COR-L47 (cell line): ENCODE measurements around the gene GSTM2.
"Not testable (repeated sequence)": the region's sequence is repeated elsewhere in the genome, so short reads cannot be mapped to it uniquely, and the experiment has no call there.

Experiments
- DNase-seq: peaks from one replicate; lab custom pipeline; 2025; lab: John Stamatoyannopoulos, UW

Gene GSTM2

DNA sequence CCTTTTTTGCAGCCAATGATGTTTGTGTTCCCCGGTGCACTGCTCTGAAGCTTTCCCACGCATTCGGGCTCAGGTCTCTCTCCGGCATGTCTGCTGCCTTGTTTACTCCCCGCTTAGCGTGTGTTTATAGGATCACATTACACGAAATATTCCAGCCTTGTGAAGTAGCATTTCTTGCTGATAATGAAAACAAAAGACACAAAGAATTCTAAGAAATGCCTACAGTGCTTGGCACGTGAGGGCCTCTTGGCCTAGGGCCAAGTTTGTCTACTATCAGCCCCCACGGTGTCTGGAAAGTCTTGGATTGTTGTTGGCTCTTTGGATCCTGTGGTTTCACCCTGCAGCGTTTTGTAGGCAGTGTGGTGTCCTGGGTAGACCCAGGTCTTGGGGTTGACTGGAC is 23.2 kb upstream of the GSTM2 start:
- no peak for DNase-seq

DNA sequence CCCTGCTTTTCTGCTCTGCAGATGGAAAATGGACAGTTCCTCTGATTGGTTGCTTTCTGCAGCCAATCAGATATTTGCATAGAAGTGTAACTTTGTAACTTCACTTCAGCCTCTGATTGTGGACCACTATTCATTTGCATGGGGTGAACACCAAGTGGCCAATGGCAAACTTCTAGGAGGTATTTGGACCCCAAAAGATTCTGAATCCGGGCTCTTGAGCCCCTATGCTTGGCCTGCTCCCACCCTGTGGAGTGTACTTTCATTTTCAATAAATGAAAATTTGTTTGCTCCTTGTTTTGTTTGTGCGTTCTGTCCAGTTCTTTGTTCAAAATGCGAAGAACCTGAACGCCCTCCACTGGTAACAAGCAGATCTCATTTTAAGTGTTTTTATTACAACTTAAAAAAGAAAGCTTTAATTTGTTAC is 18.4 kb upstream of the GSTM2 start:
- no peak for DNase-seq

DNA sequence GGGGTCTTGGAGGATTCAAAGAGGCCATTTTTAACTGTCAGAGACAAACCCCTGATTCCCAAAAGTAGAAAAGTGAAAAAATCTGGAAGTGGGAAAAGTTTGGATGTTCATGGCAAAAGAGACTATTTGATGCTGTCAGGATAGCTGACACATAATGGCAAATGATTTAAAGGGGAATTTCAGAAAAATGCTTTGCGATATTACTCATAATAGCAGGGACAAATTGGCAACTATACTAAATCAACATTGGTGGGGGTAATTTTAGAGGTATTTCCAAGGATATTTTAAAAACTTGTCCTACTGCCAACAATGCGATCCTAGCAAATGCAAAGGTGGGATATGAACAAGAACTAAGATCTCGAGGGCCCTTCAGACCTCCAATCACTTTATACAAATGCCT is 17.2 kb upstream of the GSTM2 start:
- no peak for DNase-seq

DNA sequence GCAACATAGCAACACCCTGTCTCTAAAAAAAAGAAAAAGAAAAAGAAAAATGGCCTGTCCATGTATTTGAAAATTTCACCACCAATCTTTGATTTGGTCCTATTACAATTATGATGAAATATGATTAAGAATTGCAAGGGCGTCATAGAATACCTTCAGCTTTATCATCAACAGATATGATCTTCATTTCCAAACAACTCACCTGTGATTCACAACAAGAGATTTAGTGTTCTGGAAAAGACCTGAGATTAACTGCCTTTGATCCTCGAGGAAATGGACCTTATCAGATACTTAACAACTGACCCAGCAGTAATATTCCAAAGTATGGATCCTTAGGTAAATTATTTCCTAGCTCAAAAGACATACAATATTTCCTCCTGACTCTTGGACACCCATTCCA is 15.5 kb upstream of the GSTM2 start:
- DNase-seq: no peak

DNA sequence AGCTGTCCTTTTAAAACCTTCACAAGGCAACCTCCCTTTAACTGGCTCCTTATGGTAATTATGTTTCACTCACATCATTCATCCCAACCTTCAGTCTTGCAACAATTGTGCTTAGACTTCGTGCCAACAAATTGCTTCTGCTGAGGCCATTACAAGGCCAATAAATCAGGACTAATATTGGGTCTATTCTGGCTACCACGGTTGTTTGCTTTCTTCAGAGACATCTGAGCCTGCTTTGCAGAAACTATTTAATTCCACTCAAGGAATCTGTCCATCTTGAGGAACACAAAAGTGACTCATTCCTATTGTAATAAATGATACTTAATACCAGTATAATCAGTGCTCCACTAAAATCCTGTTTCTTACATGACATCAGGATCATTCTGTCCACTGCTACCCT is 14.6 kb upstream of the GSTM2 start:
- no peak for DNase-seq

DNA sequence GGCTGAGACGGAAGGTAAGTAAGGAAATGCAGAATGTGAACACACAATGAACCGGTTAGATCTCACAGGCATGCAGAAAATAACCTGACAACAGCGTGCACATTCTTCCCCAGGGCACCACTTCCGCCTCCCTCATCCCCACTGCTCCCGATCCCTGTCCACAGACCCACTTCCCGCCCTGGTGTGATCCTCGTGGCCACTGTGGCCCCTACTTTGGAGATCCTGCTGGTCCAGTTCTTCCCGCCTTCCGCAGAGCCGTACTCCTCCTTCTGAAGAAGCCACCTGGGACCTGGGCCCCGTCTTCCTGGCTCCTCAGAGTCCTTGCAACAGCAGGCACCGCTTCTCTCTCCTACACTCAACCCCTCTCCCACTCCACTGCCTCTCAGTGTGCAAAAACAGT is 13.3 kb upstream of the GSTM2 start:
- no peak for DNase-seq

DNA sequence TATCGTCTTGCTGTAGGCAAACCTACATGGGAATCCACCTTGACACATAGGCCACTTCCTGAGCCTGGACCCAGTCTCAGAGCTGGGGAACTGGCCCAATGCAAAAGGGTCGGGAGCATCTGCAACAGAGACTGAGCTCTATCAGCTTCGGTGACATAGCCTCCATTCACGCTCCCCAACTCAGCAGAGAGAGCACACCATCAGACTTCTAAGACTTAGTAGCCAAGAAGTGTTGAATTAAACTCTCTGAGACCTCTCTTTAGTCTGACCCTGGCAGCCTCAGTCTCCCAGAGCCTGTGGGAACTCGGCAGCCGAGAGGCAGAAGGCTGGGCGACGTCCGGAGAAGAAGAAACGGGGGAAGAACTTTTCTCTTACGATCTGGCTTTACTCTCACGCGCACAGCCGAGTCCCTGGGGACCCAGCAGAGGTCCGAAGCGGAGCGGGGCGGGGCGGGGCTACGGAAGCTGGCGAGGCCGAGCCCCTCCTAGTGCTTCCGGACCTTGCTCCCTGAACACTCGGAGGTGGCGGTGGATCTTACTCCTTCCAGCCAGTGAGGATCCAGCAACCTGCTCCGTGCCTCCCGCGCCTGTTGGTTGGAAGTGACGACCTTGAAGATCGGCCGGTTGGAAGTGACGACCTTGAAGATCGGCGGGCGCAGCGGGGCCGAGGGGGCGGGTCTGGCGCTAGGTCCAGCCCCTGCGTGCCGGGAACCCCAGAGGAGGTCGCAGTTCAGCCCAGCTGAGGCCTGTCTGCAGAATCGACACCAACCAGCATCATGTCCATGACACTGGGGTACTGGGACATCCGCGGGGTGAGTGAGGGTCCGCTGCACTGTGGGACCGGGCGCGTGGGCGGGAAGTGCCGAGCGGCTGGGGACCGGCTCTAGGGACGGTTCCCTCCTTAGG is 12.0 kb upstream of the GSTM2 start, which contains the start of gene GSTM4:
Gene GSTM4, plus strand, starts transcription at position 485 of the 905 bp plus-strand sequence. Its CDS starts 291 bp downstream, at position 776.
- DNase-seq: peak; percentile 30

DNA sequence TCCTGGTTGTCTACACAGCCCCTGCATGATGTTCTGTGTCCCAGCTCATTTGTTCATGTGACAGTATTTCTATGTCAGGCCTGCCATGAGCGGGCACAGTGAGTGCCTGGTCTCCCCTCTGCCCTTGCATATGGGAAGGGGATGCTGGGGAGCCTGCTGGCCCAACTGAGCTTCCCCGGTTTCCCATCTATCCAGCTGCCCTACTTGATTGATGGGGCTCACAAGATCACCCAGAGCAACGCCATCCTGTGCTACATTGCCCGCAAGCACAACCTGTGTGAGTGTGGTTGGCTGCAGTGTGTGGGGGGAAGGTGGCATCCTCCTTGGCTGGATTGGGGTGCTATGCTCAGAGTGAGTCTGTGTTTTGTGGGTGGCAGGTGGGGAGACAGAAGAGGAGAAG is 10.5 kb upstream of the GSTM2 start:
- no peak for DNase-seq

DNA sequence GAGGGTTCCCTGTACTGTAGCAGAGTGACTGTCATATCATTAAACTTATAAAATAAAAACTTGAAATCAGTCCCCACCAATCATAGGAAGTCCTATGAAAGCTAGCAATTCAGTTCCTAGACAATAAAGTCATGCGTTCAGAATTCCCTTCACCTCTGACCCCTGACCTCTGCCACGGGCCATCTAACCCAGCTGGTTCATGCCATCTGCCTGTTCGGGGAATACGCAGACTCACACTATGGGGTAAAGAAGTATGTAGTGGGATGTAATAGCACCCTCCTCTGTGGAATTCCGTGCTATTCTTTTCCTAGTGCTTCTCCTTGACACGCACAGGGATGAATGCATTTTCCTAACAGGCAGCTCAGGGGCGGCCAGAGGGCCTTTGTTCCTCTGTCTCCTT is 9.9 kb upstream of the GSTM2 start:
- no peak for DNase-seq

DNA sequence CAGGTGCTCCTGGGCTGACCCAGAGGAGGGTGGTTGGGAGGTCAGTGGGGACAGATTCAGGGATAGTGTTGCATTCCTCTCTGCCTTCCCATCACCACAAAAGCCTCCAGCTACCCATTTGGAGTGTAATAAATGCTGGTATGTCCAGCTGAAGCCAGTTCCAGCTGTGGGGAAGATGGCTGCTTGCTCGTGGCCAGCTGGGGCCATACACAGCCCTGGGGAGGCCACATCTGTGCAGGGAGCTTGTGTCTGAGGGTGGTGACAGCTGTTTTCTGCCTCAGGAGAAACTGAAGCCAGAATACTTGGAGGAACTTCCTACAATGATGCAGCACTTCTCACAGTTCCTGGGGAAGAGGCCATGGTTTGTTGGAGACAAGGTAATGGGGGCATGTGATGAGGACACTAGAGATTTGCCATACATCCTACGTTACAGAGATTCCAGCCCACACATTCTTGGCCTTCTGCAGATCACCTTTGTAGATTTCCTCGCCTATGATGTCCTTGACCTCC is 9.3 kb upstream of the GSTM2 start:
- DNase-seq: no peak

DNA sequence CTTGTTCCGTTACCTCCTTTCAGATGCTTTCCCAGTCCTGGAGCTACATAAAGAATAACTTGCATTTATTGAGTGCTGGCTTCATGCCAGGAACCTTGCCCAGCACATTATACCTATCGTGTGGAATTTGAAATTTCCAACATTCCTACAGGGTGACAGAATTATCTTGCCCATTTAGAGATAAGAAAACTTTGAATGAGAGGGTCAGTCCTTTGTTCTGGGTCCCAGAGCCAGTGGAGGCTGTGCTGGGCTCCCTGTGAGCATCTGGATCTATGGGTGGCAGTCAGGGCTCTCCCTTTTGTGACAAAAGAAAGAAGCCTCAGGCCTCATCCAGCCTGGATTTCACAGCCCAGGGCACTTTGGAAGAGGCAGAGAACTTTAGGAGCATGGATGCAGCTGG is 8.7 kb upstream of the GSTM2 start:
- DNase-seq: no peak

DNA sequence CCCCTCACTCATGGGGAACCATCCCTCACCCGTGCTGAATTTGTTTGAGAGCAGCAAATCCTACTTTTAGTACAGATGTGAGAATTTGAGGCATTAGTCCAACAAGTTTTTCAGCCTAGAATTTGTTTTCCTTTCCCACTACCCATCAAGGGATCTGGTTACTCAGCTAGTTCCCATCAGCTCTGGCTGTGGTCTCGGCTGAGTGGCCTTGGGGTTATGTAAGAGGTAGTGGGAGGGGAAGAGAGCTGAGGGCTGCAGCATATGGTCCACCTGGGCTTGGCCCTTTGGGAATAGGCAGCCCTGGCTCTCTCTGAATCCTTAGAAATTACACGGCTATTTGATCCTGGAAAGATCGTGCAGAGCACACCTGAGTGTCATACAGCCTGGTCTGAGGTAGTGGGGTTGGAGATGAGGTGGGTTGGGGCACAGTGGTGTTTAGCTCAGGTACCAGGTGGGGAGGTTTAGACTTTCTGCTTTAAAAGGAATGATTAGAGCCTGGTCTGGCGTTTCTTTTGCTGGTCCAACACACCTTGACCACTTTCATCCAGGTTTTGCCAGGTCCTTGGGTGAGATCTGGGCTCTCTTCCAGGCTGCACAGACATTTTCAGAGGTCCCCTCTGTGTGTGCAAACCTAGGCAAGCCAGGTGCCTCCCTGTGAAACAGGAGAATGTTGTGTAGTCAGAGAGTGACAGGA is 7.7 kb upstream of the GSTM2 start:
- no peak for DNase-seq

DNA sequence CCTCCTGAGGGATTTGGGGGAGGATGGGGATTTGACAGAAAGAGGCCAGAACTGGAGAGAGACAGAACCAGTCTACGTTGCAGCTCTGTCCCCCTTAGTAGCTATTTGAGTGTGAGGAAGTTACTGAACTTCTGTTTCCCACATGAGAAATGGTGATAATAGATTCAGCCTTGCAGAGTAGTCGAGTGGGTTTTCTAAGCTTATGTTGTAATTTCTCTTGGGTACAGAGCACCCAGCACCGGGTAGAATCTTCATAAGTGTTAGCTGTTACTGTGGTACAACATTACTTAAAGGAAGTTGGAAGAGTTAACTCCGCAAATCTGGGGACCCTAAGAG is 7.2 kb upstream of the GSTM2 start:
- not testable (repeated sequence) for DNase-seq

DNA sequence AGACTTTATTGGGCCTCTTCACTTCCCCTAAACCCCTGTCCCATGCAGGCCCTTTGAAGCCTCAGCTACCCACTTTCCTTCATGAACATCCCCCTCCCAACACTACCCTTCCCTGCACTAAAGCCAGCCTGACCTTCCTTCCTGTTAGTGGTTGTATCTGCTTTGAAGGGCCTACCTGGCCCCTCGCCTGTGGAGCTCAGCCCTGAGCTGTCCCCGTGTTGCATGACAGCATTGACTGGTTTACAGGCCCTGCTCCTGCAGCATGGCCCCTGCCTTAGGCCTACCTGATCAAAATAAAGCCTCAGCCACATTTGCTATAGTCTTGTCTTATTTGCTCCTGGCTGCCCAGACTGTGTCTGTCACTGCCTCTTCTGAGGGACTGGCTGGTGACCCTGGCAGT is 6.5 kb upstream of the GSTM2 start:
- no peak for DNase-seq

DNA sequence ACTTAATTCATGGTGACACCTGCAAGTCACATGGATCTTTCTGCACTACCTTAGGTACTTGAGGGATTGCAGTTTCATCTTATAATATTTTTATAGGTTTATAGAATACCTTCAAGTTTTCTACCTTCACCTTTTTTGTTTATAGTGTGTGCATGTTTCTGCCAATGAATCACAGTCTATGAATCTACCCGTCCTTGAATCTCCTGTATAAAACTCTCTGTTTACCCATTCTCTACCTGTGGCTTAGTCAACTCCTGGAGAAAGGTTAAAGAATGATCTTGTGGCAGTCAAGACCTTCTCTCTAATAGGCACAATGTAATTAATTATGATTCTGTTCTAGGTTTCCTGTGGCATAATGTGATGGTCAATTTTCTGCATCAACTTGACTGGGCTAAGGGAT is 3.2 kb upstream of the GSTM2 start:
- DNase-seq: no peak

DNA sequence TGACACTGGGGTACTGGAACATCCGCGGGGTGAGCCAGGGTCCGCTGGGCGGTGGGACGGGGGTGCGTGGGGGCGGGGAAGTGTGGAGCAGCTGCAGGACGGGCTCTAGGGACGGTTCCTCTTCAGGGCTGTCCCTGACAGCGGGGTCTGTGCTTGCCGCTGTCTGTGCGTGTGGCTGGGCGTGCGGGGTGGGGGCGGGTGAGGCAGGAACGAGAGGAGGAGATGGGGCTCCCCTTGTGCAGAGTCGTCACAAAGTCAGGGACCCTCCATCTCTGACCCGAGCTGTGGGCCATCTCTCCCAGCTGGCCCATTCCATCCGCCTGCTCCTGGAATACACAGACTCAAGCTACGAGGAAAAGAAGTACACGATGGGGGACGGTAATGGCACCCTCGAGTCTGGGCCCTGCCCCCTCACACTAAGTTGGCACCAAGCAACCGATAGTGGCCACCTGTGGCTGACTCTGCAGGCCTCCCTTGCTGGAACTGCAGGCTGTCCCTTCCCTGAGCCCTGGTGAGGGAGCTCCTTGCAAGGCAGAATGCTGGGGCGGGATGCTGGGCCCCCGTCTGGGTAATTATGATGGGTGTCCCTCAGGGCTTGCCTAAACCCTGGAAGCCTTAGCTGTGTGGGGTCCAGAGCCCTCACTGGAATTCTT is 392 bp downstream of the GSTM2 start:
- DNase-seq: no peak

DNA sequence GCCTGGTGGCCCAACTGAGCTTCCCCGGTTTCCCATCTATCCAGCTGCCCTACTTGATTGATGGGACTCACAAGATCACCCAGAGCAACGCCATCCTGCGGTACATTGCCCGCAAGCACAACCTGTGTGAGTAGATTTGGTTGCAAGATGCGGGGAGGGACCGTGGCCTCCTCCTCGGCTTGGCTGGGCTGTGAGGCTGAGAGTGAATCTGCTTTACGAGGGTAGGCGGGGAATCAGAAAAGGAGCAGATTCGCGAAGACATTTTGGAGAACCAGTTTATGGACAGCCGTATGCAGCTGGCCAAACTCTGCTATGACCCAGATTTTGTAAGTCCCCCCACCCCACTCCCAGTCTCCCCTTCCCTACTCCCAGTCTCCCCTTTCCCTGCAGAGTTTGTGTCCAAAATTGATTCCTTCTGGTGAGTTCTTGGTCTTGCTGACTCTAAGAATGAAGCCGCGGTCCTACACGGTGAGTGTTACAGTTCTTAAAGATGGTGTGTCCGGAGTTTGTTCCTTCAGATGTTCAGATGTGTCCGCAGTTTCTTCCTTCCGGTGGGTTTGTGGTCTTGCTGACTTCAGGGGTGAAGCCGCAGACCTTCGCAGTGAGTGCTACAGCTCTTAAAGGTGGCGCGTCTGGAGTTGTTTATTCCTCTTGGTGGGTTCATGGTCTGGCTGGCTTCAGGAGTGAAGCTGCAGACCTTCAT is 1.5 kb downstream of the GSTM2 start:
- DNase-seq: no peak

DNA sequence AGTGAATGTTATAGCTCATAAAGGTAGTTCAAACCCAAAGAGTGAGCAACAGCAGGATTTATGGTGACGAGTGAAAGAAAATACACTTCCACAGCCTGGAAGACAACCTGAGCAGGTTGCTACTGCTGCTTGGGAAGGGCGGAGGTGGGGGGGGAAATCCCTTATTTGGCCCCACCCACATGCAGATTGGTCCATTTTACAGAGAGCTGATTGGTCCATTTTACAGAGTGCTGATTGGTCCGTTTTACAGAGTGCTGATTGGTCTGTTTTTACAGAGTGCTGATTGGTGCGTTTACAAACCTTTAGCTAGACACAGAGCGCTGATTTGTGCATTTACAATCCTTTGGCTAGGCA is 2.1 kb downstream of the GSTM2 start:
- not testable (repeated sequence) for DNase-seq

DNA sequence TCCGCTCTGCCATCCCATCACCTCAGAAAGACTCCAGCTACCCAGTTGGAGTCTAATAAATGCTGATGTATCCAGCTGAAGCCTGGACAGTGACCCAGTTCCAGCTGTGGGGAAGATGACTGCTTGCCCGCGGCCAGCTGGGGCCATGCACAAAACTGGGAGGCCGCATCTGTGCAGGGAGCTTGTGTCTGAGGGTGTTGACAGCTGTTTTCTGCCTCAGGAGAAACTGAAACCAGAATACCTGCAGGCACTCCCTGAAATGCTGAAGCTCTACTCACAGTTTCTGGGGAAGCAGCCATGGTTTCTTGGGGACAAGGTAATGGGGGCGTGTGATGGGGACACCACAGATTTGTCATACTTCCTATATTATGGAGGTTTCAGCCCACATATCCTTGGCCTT is 3.2 kb downstream of the GSTM2 start:
- no peak for DNase-seq

DNA sequence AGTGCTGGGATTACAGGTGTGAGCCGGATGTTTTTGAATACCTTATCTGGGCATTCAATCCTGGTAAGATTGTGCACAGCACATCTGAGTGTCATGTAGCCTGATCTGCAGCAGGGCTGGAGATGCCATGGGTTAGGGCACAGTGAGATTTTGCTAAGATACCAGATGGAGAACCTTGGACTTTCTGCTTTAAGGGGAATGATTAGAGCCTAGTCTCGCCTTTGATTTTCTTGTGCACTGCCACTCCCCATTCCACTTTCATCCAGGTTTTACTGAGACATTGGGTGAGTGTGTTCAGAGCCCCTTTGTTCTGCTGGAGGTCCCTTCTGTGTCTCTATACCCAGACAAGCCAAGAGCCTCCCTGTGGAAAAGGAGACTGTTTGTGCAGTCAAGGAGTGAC is 6.0 kb downstream of the GSTM2 start:
- DNase-seq: not testable (repeated sequence)

DNA sequence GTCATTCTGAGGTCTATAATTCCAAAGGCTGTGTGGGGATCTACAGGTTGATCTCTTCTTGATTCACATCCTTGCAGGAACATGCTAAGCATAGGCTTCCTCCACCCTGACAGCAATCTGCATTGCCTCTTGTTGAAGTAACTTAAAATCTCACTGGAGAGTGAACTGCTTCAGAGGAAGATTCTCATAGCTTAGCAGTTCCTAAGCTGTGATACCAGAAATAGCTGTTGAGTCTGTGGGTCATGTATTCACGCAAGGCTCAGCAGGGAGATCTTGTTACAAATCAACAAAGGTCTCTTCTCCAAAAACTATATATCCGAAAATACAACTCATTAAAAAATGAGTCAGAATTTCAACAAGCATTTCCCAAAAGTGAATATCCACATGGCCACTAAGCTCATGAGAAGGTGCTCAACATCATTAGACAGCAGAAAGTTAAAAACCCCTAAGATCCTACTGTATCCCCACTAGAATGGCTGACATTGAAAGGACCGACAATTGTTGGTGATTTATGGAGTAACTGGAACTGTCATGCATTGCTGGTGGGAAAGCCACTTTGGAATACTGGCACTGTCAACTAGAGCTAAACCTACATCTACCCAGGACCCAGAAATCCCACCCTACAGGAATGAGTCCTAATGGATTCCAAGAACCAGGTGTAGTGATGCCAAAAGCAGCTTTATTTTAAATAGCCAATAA is 9.0 kb downstream of the GSTM2 start:
- not testable (repeated sequence) for DNase-seq

DNA sequence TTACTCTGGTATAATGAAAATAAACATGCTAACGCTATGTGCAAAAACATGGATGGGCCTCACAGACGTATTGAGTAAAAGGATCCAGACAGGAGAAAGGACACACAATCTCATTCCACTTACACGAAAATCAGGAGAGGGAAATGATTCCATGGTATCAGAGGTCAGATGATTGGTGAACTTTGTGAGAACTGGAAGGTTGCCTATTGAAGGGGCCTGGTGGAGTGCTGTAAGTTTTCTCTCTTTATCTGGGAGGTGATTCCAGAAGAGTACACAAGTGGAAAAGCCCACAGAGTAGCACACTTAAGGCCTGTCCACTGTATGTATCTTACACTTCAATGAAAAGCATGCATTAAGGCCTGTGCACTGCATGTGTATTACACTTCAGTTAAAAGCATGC is 9.6 kb downstream of the GSTM2 start:
- no peak for DNase-seq
